ENCODE measurements around the gene RAB40AL. TPM values are rescaled to one million over a fixed set of nuclear protein-coding genes. Genes with fewer than 3 reads are reported as not detected.

RAB40AL gene
- total RNA-seq, 1 donor from 2014 or later: 0.26 TPM

- H3K4me3 ChIP-seq (ENCODE audit: low read depth, low read length): no peak overlapping the region
- no peak for FAIRE-seq
- no peaks in the 10 kb centered on the region for H3K27me3 ChIP-seq (ENCODE audit: control insufficient read depth, insufficient read depth, low read length)
- TF ChIP-seq, protein P1, sequence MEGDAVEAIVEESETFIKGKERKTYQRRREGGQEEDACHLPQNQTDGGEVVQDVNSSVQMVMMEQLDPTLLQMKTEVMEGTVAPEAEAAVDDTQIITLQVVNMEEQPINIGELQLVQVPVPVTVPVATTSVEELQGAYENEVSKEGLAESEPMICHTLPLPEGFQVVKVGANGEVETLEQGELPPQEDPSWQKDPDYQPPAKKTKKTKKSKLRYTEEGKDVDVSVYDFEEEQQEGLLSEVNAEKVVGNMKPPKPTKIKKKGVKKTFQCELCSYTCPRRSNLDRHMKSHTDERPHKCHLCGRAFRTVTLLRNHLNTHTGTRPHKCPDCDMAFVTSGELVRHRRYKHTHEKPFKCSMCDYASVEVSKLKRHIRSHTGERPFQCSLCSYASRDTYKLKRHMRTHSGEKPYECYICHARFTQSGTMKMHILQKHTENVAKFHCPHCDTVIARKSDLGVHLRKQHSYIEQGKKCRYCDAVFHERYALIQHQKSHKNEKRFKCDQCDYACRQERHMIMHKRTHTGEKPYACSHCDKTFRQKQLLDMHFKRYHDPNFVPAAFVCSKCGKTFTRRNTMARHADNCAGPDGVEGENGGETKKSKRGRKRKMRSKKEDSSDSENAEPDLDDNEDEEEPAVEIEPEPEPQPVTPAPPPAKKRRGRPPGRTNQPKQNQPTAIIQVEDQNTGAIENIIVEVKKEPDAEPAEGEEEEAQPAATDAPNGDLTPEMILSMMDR (IDR thresholded peaks at IDR 0.05; ENCODE audit: insufficient read depth, low read length, severe bottlenecking): no peak
- no peaks in the 10 kb centered on the region for H3K36me3 ChIP-seq (ENCODE audit: control insufficient read depth, insufficient read depth, low read length)
- no peak for DNase-seq (ENCODE audit: low read depth)
These were observed 48.1 kb downstream of the RAB40AL start for GRCh38 chrX:102985192-102985591.

Other genes starting within 250 kb of the RAB40AL start
- gene GPRASP2, start 224.8 kb upstream of the RAB40AL start, total RNA-seq: 4.2 and 9.6 TPM in 2 replicates
- 1.8 and 2.6 TPM in 2 replicates for gene GPRASP3, start 216.5 kb upstream of the RAB40AL start, total RNA-seq
- not detected in 2 replicates for gene BEX1, start 126.9 kb downstream of the RAB40AL start, total RNA-seq
- gene NXF3, start 155.9 kb downstream of the RAB40AL start, total RNA-seq: not detected in 2 replicates

Measured in bronchial epithelial cell (primary cell).